Upper lobe of right lung (tissue), 1 donor: Measurements from ENCODE around the gene TBCEL. TPM values are rescaled to one million over a fixed set of nuclear protein-coding genes. Genes with fewer than 3 reads are reported as not detected.
"Not testable (repeated sequence)": the region's sequence is repeated elsewhere in the genome, so short reads cannot be mapped to it uniquely, and the experiment has no call there.

ENCODE experiments used
- ATAC-seq: fragments of 200-7000 bp; cut with Tn5 transposase; one replicate; pipeline ENCODE4 v1.9.1; 2020; ENCODE audit warnings: mild to moderate bottlenecking, moderate library complexity
- DNase-seq: peaks from one replicate; pipeline ENCODE4 v3.0.0-alpha.2; 2020
- H3K27ac ChIP-seq: fragments of 200-600 bp; one replicate; pipeline ENCODE4 v1.8.0; 2022
- H3K27me3 ChIP-seq: fragments of 200-600 bp; one replicate; pipeline ENCODE4 v1.8.0; 2022; ENCODE audit warnings: mild to moderate bottlenecking
- H3K36me3 ChIP-seq: fragments of 200-600 bp; one replicate; pipeline ENCODE4 v1.8.0; 2022
- H3K4me1 ChIP-seq: fragments of 200-600 bp; one replicate; pipeline ENCODE4 v1.8.0; 2022
- H3K4me3 ChIP-seq: fragments of 200-600 bp; one replicate; pipeline ENCODE4 v1.8.0; 2022; ENCODE audit warnings: mild to moderate bottlenecking
- H3K9me3 ChIP-seq: fragments of 200-600 bp; one replicate; pipeline ENCODE4 v1.8.0; 2022
- intact Hi-C: fragments of 100-400 bp; cut with DNase I; formaldehyde crosslinking; loops from one replicate; pipeline ENCODE4 v1.11.0; 2022
- total RNA-seq: library from RNA; stranded (reverse); fragmentation: NEBNext Ultra II Directional; extraction: Animal tissue kit (Norgen Biotek cat#: 25700); gene quantifications from one replicate; pipeline ENCODE4 v1.2.1, GENCODE V29; 2021
- TF ChIP-seq, protein P1 (sequence below): fragments of 200-600 bp; IDR thresholded peaks from one replicate; pipeline ENCODE4 v1.8.0; 2022; ENCODE audit warnings: antibody characterized with exemption
- donor health status: DM: no; HTN: yes; CAD: no; lungs with severe emphysema.

Gene TBCEL
- total RNA-seq, 1 donor from 2014 or later, result 41.1 TPM

DNA sequence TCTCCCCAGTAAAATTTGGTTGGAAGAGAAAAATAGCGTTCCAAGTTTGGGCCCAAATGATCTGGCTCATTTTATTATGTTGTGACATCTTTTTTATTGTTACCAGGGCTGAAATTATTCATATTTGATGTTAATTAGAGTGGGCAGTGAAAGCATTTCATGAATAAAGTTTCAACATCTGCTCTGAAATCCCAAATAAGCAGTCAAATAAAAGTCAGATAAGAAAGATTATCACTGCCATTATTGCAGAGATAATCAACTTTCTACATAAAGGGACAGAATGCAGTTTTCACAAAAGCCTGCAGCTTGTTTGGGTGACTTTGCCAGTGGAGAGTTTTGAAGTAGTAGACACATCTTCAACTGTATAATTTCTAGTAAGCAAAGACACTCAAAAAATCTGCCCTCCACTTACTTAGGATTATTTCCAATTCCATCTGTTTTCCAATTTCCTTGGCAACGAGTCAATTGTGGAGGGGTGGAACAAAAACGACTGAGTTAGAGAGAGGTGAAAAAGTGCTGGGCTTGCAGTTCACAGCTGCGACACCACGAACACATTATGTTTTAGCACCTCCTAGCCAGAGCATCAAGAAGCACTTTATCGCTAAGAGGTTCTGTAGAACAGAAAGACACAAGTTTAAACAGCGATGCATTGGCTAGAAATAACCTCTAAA is 86.1 kb downstream of the TBCEL start:
- intact Hi-C loops, result no loop called here
- no peaks in the 10 kb centered on the region for H3K9me3 ChIP-seq
- H3K4me3 ChIP-seq, result no peak overlapping the region
- H3K4me1 ChIP-seq, result peaks cover 15% of the 10 kb centered on the region
- ATAC-seq, result no peak
- no peak for DNase-seq
- H3K36me3 ChIP-seq, result no peaks in the 10 kb centered on the region
- TF ChIP-seq, protein P1, sequence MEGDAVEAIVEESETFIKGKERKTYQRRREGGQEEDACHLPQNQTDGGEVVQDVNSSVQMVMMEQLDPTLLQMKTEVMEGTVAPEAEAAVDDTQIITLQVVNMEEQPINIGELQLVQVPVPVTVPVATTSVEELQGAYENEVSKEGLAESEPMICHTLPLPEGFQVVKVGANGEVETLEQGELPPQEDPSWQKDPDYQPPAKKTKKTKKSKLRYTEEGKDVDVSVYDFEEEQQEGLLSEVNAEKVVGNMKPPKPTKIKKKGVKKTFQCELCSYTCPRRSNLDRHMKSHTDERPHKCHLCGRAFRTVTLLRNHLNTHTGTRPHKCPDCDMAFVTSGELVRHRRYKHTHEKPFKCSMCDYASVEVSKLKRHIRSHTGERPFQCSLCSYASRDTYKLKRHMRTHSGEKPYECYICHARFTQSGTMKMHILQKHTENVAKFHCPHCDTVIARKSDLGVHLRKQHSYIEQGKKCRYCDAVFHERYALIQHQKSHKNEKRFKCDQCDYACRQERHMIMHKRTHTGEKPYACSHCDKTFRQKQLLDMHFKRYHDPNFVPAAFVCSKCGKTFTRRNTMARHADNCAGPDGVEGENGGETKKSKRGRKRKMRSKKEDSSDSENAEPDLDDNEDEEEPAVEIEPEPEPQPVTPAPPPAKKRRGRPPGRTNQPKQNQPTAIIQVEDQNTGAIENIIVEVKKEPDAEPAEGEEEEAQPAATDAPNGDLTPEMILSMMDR, result no peak
- no peak overlapping the region for H3K27ac ChIP-seq
- no peaks in the 10 kb centered on the region for H3K27me3 ChIP-seq

DNA sequence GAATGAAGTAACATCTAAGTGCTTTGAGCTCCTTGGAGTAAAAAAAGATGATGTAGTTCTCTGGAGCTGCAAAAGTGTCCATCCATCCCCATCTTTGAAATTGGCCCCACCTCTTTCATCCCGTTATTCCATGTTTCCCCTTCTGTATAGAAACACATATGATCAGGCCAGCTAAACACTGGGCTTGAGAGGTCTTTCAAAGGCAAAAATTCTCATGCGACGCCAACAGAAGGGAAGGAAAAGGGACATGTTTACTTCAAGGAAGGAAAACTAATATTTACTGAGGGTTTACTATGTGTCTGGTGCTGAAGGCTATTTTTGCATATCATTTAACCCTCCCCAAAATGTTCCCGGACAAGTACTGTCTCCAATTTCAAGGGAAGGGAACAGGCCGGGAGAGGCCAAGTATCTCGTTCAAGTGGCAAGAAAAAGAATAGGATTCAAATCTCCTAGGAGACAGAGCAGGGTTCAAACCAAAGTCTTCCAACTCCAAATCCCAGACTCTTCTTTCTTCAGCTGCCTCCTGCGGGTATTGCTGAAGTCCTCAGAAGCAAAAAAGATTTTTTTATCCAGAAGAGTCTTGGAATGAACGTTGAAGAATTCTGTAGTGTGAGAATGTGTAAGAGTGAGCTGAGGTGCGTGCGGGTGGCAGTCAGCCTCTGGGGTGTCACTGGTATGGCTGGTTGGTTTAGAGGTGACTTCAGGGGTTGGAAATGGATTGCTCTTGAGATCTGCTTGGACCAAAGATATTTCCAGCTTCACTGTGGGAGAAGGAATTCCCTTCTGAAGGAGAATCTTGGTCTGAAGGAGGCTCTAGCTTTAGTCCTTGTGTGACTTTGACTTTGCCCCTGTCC is 87.2 kb downstream of the TBCEL start:
- Histone ChIP-seq H3K36me3 (no peaks in the 10 kb centered on the region), H3K27me3 (no peaks in the 10 kb centered on the region), H3K4me3 (no peak overlapping the region), H3K27ac (no peak overlapping the region), H3K9me3 (no peaks in the 10 kb centered on the region), H3K4me1 (peaks cover 5% of the 10 kb centered on the region)
- ATAC-seq (no peak), DNase-seq (no peak)
- TF ChIP-seq, protein P1, result no peak
- intact Hi-C loops, result no loop called here

DNA sequence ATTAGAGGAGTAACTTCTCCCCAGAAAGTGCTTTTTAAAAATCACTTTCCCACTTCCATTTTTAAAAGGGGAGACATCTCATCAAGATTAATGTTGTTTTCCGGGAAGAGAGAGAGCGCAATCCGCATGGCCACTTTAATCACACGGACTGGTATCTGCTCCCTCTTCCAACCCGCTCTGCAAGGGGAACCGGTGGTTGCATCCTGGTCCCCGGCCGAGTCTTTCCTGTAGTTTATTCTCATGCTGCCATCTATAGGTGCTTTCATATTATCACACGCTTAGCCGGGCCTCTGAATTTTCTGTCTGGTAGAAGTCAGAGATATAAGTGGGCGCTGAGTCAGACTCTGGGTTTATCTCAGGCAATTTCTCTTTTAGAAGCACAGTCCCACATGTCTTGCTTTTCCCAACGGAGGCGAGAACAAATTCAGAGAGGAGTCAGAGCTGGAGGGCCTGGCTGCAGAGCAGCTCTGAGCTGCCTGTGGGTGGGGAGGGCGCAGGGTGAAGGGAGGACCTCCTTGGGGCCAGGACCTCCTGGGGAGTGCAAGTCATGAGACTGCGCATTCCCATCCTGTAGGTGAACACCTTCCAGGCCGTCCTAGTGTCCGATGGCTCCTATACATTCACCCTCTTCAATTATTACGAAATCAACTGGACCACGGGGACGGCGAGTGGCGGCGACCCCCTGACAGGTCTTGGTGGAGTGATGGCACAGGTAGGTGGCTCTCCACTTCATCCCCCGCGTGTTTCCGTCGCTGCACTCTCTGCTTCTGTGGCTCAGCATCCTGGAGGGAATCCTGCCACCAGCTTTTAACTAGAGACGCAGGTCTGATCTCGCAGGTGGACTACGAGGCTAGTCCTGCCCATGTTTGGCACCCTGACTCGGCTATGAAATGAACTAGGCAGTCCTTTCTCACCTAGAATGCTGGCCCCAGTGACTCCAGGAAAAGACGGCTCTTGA is 88.9 kb downstream of the TBCEL start:
- intact Hi-C loops, result no loop called here
- Histone ChIP-seq H3K4me3 (no peak overlapping the region), H3K27ac (no peak overlapping the region), H3K27me3 (no peaks in the 10 kb centered on the region), H3K4me1 (peaks cover 5% of the 10 kb centered on the region), H3K9me3 (no peaks in the 10 kb centered on the region), H3K36me3 (no peaks in the 10 kb centered on the region)
- peak; percentile 75 for DNase-seq
- peak; percentile 93 for ATAC-seq
- TF ChIP-seq, protein P1, result peak; percentile 66

DNA sequence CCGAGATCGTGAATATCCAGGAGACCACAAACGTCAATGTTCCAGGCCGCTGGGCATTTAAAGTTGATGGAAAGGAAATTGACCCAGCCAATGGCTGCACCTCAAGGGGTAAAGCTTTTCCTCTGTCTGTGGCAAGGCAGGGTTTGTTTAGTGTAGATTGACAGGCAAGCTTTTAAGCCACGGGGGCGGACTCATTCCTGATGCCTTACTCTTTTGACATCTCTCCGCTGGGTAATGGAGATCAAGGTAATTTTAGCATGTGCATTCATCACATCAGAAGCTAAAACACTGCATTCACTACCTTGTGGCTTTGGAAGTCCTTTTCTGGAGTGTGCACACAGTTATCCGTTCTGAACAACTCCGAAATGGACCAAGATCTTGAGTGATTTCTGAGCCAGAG is 89.7 kb downstream of the TBCEL start:
- ATAC-seq, result no peak
- intact Hi-C loops, result no loop called here

DNA sequence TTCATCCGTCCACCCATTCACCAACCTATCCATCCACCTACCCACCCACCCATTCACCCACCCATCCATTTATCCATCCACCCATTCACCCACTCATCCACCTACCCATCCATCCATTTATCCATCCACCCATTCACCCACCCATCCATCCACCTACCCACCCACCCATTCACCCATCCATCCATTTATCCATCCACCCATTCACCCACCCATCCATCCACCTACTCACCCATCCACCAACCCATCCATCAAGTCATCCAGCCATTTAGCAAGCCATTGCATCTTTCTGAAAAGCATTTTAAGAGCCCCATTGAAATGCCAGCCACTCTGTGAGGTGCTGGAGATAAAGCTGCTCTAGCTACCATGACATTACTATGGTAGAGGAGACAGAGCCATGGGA is 91.1 kb downstream of the TBCEL start:
- ATAC-seq, H3K27me3 ChIP-seq, H3K4me3 ChIP-seq, H3K27ac ChIP-seq, H3K36me3 ChIP-seq, H3K4me1 ChIP-seq, DNase-seq, H3K9me3 ChIP-seq, intact Hi-C loops: not testable (repeated sequence)

More for the DNA sequence above, 89.7 kb downstream of the TBCEL start:
- no peaks in the 10 kb centered on the region for H3K36me3 ChIP-seq
- H3K4me3 ChIP-seq, result no peak overlapping the region
- peaks cover 5% of the 10 kb centered on the region for H3K4me1 ChIP-seq
- no peaks in the 10 kb centered on the region for H3K9me3 ChIP-seq
- no peak for DNase-seq
- H3K27ac ChIP-seq, result no peak overlapping the region
- TF ChIP-seq, protein P1, result no peak
- no peaks in the 10 kb centered on the region for H3K27me3 ChIP-seq
